ENCODE measurements around the gene ANKS1B. TPM values are rescaled to one million over a fixed set of nuclear protein-coding genes. Genes with fewer than 3 reads are reported as not detected.

The ANKS1B gene
- total and polyA plus RNA-seq, 10 of the 15 experiments (the other 5 are each of a cell fraction or from before 2014, with no cell fraction given): 0.16 to 1.3 (median 0.82) TPM; not detected in 7

GRCh38 chr12:99146185-99146584, 838.6 kb downstream of the ANKS1B start:
- Histone ChIP-seq H3K79me2 (ENCODE audit: control insufficient read depth, insufficient read depth, low read length) (no peaks in the 10 kb centered on the region), H3K4me3 (no peak overlapping the region), H3K36me3 (ENCODE audit: control insufficient read depth in 2 of 2, insufficient read depth in 2 of 2, low read length in 1 of 2) (no peaks in the 10 kb centered on the region), H3K9ac (ENCODE audit: control insufficient read depth, insufficient read depth, low read length) (no peak overlapping the region), H2AFZ (ENCODE audit: control insufficient read depth, low read depth, low read length) (no peak overlapping the region), H3K27ac (ENCODE audit: control insufficient read depth, insufficient read depth) (no peak overlapping the region), H3K4me2 (ENCODE audit: control insufficient read depth, insufficient read depth) (no peak overlapping the region), H3K27me3 (replicated peaks in 1 of 2; ENCODE audit: control insufficient read depth in 2 of 2, insufficient read depth in 2 of 2, low read length in 1 of 2) (no peaks in the 10 kb centered on the region), H3K9me3 (replicated peaks; ENCODE audit: control insufficient read depth, insufficient read depth, low read length) (no peaks in the 10 kb centered on the region), H3K4me1 (ENCODE audit: control insufficient read depth, insufficient read depth, low read length) (no peaks in the 10 kb centered on the region), H4K20me1 (ENCODE audit: control insufficient read depth, insufficient read depth) (no peaks in the 10 kb centered on the region)
- POLR2A ChIA-PET: no interaction called here
- DNase-seq (ENCODE audit: low read depth, low spot score) (no peak), ATAC-seq (no peak), FAIRE-seq (no peak)
- TF ChIP-seq ASH2L (IDR thresholded peaks at IDR 0.05; ENCODE audit: borderline replicate concordance, low read depth) (no peak), PAX8 (IDR thresholded peaks at IDR 0.05) (no peak), IKZF1 (conservative IDR thresholded peaks at IDR 0.05) (no peak), PKNOX1 (IDR thresholded peaks at IDR 0.05) (no peak), MTA2 (IDR thresholded peaks at IDR 0.05; ENCODE audit: low read depth) (no peak), BCLAF1 (IDR thresholded peaks at IDR 0.05) (no peak), HDAC2 (IDR thresholded peaks at IDR 0.05) (no peak), EP300 (IDR thresholded peaks at IDR 0.05; ENCODE audit: borderline replicate concordance in 1 of 2, control insufficient read depth in 1 of 2, low read depth in 2 of 2, low read length in 2 of 2) (no peak), NFIC (IDR thresholded peaks at IDR 0.05; ENCODE audit: low read depth, low read length) (no peak), WRNIP1 (IDR thresholded peaks at IDR 0.05; ENCODE audit: borderline replicate concordance, low read depth, low read length) (no peak)
- intact Hi-C loops (cut with micrococcal nuclease; ENCODE audit: unreplicated experiment): no loop called here
- RAD21 ChIA-PET (ENCODE audit: unreplicated experiment): no interaction called here
- CTCF ChIA-PET: no interaction called here
- SMC1A ChIA-PET (ENCODE audit: uncharacterized antibody, unreplicated experiment): interaction anchor here (0.7 to 1.3 kb wide), 3 partner anchors 8 to 11 kb away, joined by 4 to 5 read pairs (median 4); no protein-coding TSS in a partner anchor
- in situ Hi-C loops (cut with MboI): no loop called here
- no TSS peak for BruUV-seq (replicated peaks)
- 56% methylated on average over 5 of the region's 5 CpGs for whole genome bisulfite sequencing (ENCODE audit: insufficient coverage, insufficient replicate concordance, low lambda C conversion rate, missing lambda C conversion rate)
